GM06990 (cell line): ENCODE data around the gene ATP5ME.

ENCODE experiments used
- DNase-seq: peaks from one replicate; pipeline ENCODE4 v3.0.0-alpha.2; 2011; ENCODE audit not compliant: insufficient read length; ENCODE audit errors: extremely low read depth
- H3K27me3 ChIP-seq: replicated peaks from 2 replicates; pipeline ENCODE4 v1.6.0; 2011; ENCODE audit warnings: low read length; ENCODE audit not compliant: control insufficient read depth, insufficient read depth
- H3K36me3 ChIP-seq: 2 replicates; pipeline ENCODE4 v1.5.1; 2011; ENCODE audit warnings: low read length; ENCODE audit not compliant: control insufficient read depth, insufficient read depth
- H3K4me3 ChIP-seq: replicated peaks from 2 replicates; pipeline ENCODE4 v1.5.1; 2011; ENCODE audit warnings: low read depth, mild to moderate bottlenecking, control low read depth, low read length
- TF ChIP-seq, protein P1 (sequence below): IDR thresholded peaks from 2 replicates; pipeline ENCODE4 v1.5.1; 2011; ENCODE audit warnings: low read length, control low read depth, mild to moderate bottlenecking, inconsistent platforms; ENCODE audit not compliant: insufficient read depth, poor library complexity, severe bottlenecking

Gene ATP5ME

DNA sequence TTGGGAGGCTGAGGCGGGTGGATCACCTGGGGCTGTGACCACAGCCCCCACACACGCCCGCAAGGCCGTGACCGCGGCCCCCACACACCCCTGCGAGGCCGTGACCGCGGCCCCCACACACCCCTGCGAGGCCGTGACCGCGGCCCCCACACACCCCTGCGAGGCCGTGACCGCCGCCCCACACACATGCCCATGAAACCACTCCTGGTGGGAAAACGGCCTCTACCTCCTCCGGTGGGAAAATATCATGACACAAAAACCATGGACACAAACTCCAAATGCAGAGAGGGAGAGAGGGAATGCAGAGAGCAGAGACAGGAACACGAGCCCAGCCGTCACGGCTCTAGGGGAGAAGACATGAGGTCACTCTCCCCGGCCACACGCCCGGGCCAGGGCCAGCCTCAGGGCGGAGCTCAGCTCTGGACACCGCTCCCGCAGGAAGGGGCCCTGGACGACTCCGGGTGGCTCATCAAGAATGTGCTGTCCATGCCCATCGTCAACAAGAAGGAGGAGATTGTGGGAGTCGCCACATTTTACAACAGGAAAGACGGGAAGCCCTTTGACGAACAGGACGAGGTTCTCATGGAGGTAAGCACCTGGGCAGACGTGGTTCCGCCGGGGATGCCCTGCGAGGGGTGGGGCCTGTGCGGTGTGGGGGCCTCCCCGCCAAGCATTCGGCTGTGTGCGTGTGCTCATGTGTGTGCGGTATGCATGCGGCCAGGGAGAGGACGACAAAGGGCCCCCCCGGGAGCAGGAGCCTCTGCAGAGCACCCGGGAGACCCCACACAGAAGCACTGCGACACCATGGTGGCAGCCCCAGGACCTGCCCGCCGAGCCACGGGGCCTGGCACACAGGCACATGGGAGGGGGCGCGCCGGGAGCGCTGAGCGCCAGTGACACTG lies 17.4 kb downstream of the ATP5ME start:
- DNase-seq = no peak
- Histone ChIP-seq H3K4me3 (no peak overlapping the region), H3K27me3 (no peaks in the 10 kb centered on the region), H3K36me3 (no peaks in the 10 kb centered on the region)
- TF ChIP-seq, protein P1, sequence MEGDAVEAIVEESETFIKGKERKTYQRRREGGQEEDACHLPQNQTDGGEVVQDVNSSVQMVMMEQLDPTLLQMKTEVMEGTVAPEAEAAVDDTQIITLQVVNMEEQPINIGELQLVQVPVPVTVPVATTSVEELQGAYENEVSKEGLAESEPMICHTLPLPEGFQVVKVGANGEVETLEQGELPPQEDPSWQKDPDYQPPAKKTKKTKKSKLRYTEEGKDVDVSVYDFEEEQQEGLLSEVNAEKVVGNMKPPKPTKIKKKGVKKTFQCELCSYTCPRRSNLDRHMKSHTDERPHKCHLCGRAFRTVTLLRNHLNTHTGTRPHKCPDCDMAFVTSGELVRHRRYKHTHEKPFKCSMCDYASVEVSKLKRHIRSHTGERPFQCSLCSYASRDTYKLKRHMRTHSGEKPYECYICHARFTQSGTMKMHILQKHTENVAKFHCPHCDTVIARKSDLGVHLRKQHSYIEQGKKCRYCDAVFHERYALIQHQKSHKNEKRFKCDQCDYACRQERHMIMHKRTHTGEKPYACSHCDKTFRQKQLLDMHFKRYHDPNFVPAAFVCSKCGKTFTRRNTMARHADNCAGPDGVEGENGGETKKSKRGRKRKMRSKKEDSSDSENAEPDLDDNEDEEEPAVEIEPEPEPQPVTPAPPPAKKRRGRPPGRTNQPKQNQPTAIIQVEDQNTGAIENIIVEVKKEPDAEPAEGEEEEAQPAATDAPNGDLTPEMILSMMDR = no peak

- TF ChIP-seq, protein P1 = no peak
- Histone ChIP-seq H3K27me3 (no peaks in the 10 kb centered on the region), H3K36me3 (no peaks in the 10 kb centered on the region), H3K4me3 (no peak overlapping the region)
- DNase-seq = no peak
Observed at GRCh38 chr4:655464-656151, 18.5 kb downstream of the ATP5ME start.

GRCh38 chr4:654871-655463 lies 19.1 kb downstream of the ATP5ME start:
- Histone ChIP-seq H3K36me3 (no peaks in the 10 kb centered on the region), H3K4me3 (no peak overlapping the region), H3K27me3 (no peaks in the 10 kb centered on the region)
- DNase-seq = no peak
- TF ChIP-seq, protein P1 = no peak

- Histone ChIP-seq H3K4me3 (no peak overlapping the region), H3K27me3 (no peaks in the 10 kb centered on the region), H3K36me3 (no peaks in the 10 kb centered on the region)
- TF ChIP-seq, protein P1 = no peak
- no peak for DNase-seq
Observed at GRCh38 chr4:654503-654845, 19.6 kb downstream of the ATP5ME start.

GRCh38 chr4:653831-654502 lies 20.1 kb downstream of the ATP5ME start:
- DNase-seq = no peak
- H3K36me3 ChIP-seq = no peaks in the 10 kb centered on the region
- no peaks in the 10 kb centered on the region for H3K27me3 ChIP-seq
- no peak overlapping the region for H3K4me3 ChIP-seq
- TF ChIP-seq, protein P1 = no peak
